Ovary (tissue), 3 donors: ENCODE results near the gene RILPL1.

Experiments used
- EP300 ChIP-seq: sonication (generic); formaldehyde crosslinking; IDR thresholded peaks from one replicate; pipeline ENCODE4 v1.6.1; 2017; ENCODE audit warnings: antibody characterized with exemption
- TF ChIP-seq, protein P1 (sequence below), 3 donors: fragments of 450-650 bp in 2 of 3; fragments of 200-600 bp in 1 of 3; IDR thresholded peaks; one replicate each; pipeline versions ENCODE4 v1.5.1 to v1.8.0; 2016 to 2022; ENCODE audit warnings: antibody characterized with exemption in 3 of 3, mild to moderate bottlenecking in 1 of 3
- donor health status: DM: no; HTN: no; CAD: no.

DNA sequence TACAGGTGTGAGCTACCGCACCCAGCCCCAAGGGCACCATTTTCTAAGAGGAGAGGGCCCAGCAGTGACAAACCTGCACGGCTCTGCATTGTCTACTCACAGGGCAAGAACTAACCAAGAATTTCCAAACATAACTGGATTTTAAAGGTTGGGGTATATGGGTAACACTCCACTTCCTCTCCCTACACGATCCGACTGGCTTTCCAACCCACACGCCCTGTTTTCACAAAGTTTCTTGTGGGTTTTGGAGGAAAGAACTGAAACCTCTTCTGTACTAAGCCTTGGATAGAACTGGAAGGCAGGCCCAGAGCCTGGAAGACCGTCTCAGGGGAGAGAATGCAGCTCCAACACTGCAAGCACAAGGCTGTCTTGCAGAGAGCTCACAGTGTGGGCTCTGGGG is 50.6 kb downstream of the RILPL1 start:
- no peak for TF ChIP-seq EP300
- TF ChIP-seq, protein P1, sequence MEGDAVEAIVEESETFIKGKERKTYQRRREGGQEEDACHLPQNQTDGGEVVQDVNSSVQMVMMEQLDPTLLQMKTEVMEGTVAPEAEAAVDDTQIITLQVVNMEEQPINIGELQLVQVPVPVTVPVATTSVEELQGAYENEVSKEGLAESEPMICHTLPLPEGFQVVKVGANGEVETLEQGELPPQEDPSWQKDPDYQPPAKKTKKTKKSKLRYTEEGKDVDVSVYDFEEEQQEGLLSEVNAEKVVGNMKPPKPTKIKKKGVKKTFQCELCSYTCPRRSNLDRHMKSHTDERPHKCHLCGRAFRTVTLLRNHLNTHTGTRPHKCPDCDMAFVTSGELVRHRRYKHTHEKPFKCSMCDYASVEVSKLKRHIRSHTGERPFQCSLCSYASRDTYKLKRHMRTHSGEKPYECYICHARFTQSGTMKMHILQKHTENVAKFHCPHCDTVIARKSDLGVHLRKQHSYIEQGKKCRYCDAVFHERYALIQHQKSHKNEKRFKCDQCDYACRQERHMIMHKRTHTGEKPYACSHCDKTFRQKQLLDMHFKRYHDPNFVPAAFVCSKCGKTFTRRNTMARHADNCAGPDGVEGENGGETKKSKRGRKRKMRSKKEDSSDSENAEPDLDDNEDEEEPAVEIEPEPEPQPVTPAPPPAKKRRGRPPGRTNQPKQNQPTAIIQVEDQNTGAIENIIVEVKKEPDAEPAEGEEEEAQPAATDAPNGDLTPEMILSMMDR (IDR thresholded peaks at IDR 0.05), result no peak
